Nephron progenitor cell (in vitro differentiated cells): ENCODE measurements around the gene CTNNA2.

ENCODE experiments used
- DNase-seq: peaks from one replicate; pipeline ENCODE4 v3.0.0; 2021
- H3K27ac Mint-ChIP-seq: 2 replicates; pipeline ENCODE4 v1.8.0; 2021; ENCODE audit warnings: mild to moderate bottlenecking, moderate library complexity, mixed read lengths
- H3K27me3 Mint-ChIP-seq: 2 replicates; pipeline ENCODE4 v1.8.0; 2021; ENCODE audit warnings: mild to moderate bottlenecking, low read depth, mixed read lengths; ENCODE audit not compliant: poor library complexity
- H3K36me3 Mint-ChIP-seq: 2 replicates; pipeline ENCODE4 v1.8.0; 2021; ENCODE audit warnings: low read depth, mixed read lengths
- H3K4me1 Mint-ChIP-seq: 2 replicates; pipeline ENCODE4 v1.8.0; 2021; ENCODE audit warnings: mixed read lengths
- H3K4me3 Mint-ChIP-seq: 2 replicates; pipeline ENCODE4 v1.8.0; 2021; ENCODE audit warnings: mild to moderate bottlenecking, moderate library complexity, mixed read lengths
- H3K9me3 Mint-ChIP-seq: 2 replicates; pipeline ENCODE4 v1.8.0; 2021; ENCODE audit warnings: mild to moderate bottlenecking, moderate library complexity, mixed read lengths
- TF ChIP-seq, protein P1 (sequence below): fragments of 200-600 bp; sonication (generic); IDR thresholded peaks from 2 replicates; pipeline ENCODE4 v1.5.0; 2021; ENCODE audit warnings: antibody characterized with exemption

The CTNNA2 gene

DNA sequence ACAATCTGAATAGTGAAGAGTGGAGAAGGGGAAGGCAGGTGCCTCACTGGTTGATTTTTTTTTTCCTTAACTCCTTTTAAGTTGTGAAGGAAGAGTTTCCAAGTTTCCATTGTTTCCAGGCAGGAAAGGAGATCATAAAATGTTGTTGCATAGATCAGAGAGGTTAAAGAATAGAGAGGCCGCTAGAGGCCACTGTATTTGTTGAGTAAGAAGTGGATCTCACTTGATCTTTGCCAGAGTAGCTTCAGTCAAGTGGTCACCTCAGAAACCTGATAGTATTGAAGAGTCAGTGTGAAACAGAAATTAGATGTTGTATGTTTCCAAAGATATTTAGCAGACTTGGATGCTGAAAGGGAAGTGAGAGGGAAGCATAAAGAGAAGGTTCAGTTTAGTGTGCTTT, 17.6 kb downstream of the CTNNA2 start:
- Mint-ChIP-seq H3K27ac (no peak overlapping the region), H3K36me3 (no peaks in the 10 kb centered on the region), H3K4me3 (no peak overlapping the region), H3K27me3 (peaks cover 3% of the 10 kb centered on the region), H3K9me3 (no peaks in the 10 kb centered on the region), H3K4me1 (peaks cover 14% of the 10 kb centered on the region)
- TF ChIP-seq, protein P1, sequence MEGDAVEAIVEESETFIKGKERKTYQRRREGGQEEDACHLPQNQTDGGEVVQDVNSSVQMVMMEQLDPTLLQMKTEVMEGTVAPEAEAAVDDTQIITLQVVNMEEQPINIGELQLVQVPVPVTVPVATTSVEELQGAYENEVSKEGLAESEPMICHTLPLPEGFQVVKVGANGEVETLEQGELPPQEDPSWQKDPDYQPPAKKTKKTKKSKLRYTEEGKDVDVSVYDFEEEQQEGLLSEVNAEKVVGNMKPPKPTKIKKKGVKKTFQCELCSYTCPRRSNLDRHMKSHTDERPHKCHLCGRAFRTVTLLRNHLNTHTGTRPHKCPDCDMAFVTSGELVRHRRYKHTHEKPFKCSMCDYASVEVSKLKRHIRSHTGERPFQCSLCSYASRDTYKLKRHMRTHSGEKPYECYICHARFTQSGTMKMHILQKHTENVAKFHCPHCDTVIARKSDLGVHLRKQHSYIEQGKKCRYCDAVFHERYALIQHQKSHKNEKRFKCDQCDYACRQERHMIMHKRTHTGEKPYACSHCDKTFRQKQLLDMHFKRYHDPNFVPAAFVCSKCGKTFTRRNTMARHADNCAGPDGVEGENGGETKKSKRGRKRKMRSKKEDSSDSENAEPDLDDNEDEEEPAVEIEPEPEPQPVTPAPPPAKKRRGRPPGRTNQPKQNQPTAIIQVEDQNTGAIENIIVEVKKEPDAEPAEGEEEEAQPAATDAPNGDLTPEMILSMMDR: peak; percentile 30
- no peak for DNase-seq

DNA sequence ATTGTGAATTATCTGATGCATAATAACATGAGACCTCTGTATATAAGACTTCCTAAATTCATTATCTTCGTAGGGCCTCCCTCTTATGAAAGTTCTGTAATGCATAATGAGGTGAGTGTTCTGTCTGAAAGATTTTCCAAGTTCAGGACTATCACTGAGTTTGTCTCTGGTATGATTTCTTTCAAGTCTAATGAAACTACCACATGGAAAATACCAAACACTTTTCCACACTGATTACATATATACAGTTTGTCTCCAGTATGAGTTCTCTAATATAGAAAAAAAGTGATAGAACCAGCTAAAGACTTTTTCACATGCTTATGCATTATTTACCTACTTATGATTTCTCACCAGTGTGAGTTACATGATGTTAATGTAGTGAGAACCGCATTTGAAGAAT, 34.7 kb downstream of the CTNNA2 start:
- Mint-ChIP-seq H3K36me3 (peaks cover 59% of the 10 kb centered on the region), H3K27me3 (no peaks in the 10 kb centered on the region), H3K27ac (no peak overlapping the region), H3K4me1 (no peaks in the 10 kb centered on the region), H3K9me3 (peaks cover 87% of the 10 kb centered on the region), H3K4me3 (no peak overlapping the region)
- no peak for DNase-seq
- TF ChIP-seq, protein P1: no peak

DNA sequence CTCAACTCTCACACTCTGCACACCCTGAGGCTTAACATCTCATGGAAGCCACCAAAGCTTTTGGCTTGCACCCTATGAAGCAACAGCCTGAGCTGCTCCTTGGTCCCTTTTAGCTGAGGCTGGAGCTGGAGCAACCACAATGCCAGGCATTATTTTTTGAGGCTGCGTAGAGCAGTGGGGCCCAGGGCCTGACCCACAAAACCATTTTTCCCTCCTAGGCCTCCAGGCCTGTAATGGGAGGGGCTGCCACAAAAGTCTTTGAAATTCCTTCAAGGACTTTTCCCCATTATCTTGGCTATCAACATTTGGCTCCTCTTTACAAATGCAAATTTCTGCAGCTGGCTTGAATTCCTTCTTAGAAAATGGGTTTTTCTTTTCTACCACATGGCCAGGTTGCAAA, 39.8 kb downstream of the CTNNA2 start:
- DNase-seq: no peak
- peaks cover 67% of the 10 kb centered on the region for H3K9me3 Mint-ChIP-seq
- no peaks in the 10 kb centered on the region for H3K4me1 Mint-ChIP-seq
- H3K36me3 Mint-ChIP-seq: peaks cover 52% of the 10 kb centered on the region
- no peak overlapping the region for H3K4me3 Mint-ChIP-seq
- H3K27me3 Mint-ChIP-seq: no peaks in the 10 kb centered on the region
- TF ChIP-seq, protein P1: no peak
- no peak overlapping the region for H3K27ac Mint-ChIP-seq

DNA sequence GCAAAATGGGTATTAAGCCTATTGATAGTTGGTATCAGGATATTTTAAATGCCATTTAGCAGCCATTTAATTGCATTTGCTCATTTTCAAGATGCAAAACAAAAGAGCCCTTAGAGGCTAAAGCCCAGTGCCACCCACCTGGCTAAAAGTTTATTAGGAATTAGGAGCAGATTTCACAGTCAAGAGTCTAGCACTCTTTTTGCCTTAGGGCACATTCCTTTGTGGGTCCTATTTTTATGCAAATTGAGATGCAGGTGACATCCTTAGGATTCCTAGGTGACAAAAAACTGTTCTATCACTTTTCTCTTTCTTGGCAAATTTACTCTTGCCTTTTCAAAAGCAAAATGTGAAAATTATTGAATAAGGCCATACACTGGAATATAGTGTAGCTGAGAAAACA, 42.0 kb downstream of the CTNNA2 start:
- Mint-ChIP-seq H3K9me3 (peaks cover 44% of the 10 kb centered on the region), H3K4me1 (no peaks in the 10 kb centered on the region), H3K36me3 (peaks cover 31% of the 10 kb centered on the region), H3K4me3 (no peak overlapping the region), H3K27me3 (no peaks in the 10 kb centered on the region), H3K27ac (no peak overlapping the region)
- TF ChIP-seq, protein P1: no peak
- DNase-seq: no peak

DNA sequence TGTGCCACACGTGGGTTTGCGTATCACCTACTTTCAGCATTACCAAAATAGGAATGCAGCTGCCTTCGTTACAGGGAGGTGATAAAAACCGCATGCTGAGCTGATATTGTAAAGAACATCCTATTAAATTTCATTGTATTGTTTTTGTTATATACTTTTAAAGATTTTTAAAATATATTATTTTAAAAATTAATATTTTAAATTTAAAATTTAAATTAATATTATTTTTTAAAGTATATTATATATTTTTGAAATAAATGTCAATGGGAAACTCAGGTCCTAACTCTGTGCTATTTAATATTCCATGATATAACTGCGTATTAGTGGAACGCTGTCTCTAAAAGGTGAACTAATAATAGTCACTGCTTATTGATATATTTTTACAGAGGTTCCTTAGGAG, 51.2 kb downstream of the CTNNA2 start:
- TF ChIP-seq, protein P1: no peak

DNA sequence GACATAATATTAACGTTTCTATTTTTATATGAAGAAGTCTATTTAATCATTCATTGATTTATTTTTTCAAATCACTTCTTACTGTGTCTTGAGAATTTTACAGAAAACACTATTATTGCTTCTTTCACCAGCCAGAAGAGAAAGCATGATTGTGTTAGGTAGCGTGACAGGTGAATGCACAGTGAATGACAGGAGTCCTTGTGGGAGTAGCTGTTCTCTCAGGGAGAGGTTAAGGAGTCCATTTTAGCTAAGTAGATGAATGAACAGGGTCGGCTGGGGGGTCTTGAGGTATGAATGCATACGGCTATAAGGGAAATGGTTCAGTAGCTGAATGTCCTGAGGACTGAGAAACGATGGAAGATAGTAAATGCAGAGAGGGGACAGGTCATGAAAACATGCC, 56.2 kb downstream of the CTNNA2 start:
- H3K36me3 Mint-ChIP-seq: no peaks in the 10 kb centered on the region
- TF ChIP-seq, protein P1: no peak
- H3K9me3 Mint-ChIP-seq: no peaks in the 10 kb centered on the region
- DNase-seq: no peak
- H3K4me1 Mint-ChIP-seq: peaks cover 2% of the 10 kb centered on the region
- peak overlapping the region; percentile 49 for H3K27ac Mint-ChIP-seq
- H3K27me3 Mint-ChIP-seq: no peaks in the 10 kb centered on the region
- H3K4me3 Mint-ChIP-seq: no peak overlapping the region

More for the DNA sequence above, 51.2 kb downstream of the CTNNA2 start:
- H3K27me3 Mint-ChIP-seq: no peaks in the 10 kb centered on the region
- no peak overlapping the region for H3K27ac Mint-ChIP-seq
- no peaks in the 10 kb centered on the region for H3K36me3 Mint-ChIP-seq
- no peak overlapping the region for H3K4me3 Mint-ChIP-seq
- no peak for DNase-seq
- H3K9me3 Mint-ChIP-seq: no peaks in the 10 kb centered on the region
- H3K4me1 Mint-ChIP-seq: no peaks in the 10 kb centered on the region
